ENCODE measurements around the gene ZNF277. TPM values are rescaled to one million over a fixed set of nuclear protein-coding genes. Genes with fewer than 3 reads are reported as not detected.

Gene ZNF277
- total and polyA plus RNA-seq, 4 donors = 11.9 to 47.6 (median 24.9) TPM

DNA sequence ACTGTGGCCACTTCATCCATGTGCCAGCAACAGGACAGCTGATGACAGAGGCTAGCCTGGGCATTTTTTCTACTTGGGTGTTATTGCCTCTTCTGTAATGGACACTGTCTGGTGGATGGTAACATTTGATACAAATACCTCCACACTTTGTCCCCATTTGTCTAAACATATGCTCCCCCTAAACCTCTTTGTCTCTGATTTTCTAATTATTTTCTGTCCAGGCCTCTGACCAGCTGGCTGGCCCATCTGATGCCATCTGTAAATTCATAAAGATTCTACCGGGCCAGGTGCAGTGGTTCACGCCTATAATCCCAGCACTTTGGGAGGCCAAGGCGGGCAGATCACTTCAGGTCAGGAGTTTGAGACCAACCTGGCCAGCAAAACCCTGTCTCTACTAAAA, 159.1 kb downstream of the ZNF277 start:
- no peak for DNase-seq
- 93 to 100% methylated on average over 3 of the region's 3 CpGs for WGBS, 2 donors
- Histone ChIP-seq H3K9ac (ENCODE audit: insufficient read depth in 1 of 2, low read length in 2 of 2) (no peak overlapping the region), H3K36me3 (ENCODE audit: control insufficient read depth in 4 of 4, insufficient read depth in 4 of 4, low read length in 4 of 4) (no peaks in the 10 kb centered on the region), H3K4me1 (ENCODE audit: control insufficient read depth in 5 of 5, insufficient read depth in 5 of 5, low read length in 5 of 5) (peaks cover 0 to 32% (median 16%) of the 10 kb centered on the region in 5 donors), H3K27me3 (ENCODE audit: control insufficient read depth in 3 of 3, insufficient read depth in 3 of 3, low read length in 2 of 3) (no peaks in the 10 kb centered on the region), H3K4me3 (no peak overlapping the region), H3K9me3 (ENCODE audit: control insufficient read depth in 4 of 4, insufficient read depth in 3 of 4, low read length in 3 of 4) (no peaks in the 10 kb centered on the region), H3K27ac (ENCODE audit: low read depth in 1 of 2, low read length in 1 of 2) (no peak overlapping the region)
- TF ChIP-seq, protein P1, sequence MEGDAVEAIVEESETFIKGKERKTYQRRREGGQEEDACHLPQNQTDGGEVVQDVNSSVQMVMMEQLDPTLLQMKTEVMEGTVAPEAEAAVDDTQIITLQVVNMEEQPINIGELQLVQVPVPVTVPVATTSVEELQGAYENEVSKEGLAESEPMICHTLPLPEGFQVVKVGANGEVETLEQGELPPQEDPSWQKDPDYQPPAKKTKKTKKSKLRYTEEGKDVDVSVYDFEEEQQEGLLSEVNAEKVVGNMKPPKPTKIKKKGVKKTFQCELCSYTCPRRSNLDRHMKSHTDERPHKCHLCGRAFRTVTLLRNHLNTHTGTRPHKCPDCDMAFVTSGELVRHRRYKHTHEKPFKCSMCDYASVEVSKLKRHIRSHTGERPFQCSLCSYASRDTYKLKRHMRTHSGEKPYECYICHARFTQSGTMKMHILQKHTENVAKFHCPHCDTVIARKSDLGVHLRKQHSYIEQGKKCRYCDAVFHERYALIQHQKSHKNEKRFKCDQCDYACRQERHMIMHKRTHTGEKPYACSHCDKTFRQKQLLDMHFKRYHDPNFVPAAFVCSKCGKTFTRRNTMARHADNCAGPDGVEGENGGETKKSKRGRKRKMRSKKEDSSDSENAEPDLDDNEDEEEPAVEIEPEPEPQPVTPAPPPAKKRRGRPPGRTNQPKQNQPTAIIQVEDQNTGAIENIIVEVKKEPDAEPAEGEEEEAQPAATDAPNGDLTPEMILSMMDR (IDR thresholded peaks at IDR 0.05; ENCODE audit: control extremely low read depth, extremely low read depth) = no peak
- ATAC-seq (ENCODE audit: insufficient read depth, low FRiP score) = no peak

DNA sequence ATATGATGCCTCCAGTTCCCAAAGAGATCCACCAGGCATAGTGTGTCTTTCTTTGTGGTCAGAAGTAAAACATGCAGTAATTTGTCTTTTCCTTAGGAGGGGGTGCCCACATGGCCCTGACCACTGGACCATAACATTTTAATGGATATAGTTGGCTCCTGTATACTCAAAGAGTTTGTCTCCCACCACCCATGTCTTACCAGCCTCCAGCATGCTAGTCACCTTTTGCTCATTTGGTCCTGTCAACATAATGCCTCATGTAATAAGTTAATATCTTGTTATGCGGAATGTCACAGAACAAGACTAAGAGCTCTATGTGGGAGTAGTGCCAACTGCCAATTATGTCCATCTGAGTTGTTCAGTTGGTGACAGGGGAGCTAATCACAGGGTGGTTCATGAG, 160.4 kb downstream of the ZNF277 start:
- 86 to 95% methylated on average over 1 of the region's 1 CpG for WGBS, 2 donors
- no peak for ATAC-seq (ENCODE audit: insufficient read depth, low FRiP score)
- no peak for DNase-seq
- TF ChIP-seq, protein P1 (IDR thresholded peaks at IDR 0.05; ENCODE audit: control extremely low read depth, extremely low read depth) = no peak
- no peaks in the 10 kb centered on the region for H3K9me3 ChIP-seq (ENCODE audit: control insufficient read depth in 4 of 4, insufficient read depth in 3 of 4, low read length in 3 of 4)
- H3K9ac ChIP-seq (ENCODE audit: insufficient read depth in 1 of 2, low read length in 2 of 2) = no peak overlapping the region
- peaks cover 0 to 43% (median 7%) of the 10 kb centered on the region in 5 donors for H3K4me1 ChIP-seq (ENCODE audit: control insufficient read depth in 5 of 5, insufficient read depth in 5 of 5, low read length in 5 of 5)
- no peaks in the 10 kb centered on the region for H3K36me3 ChIP-seq (ENCODE audit: control insufficient read depth in 4 of 4, insufficient read depth in 4 of 4, low read length in 4 of 4)
- H3K27me3 ChIP-seq (ENCODE audit: control insufficient read depth in 3 of 3, insufficient read depth in 3 of 3, low read length in 2 of 3) = no peaks in the 10 kb centered on the region
- H3K27ac ChIP-seq (ENCODE audit: low read depth in 1 of 2, low read length in 1 of 2) = no peak overlapping the region
- H3K4me3 ChIP-seq = no peak overlapping the region

DNA sequence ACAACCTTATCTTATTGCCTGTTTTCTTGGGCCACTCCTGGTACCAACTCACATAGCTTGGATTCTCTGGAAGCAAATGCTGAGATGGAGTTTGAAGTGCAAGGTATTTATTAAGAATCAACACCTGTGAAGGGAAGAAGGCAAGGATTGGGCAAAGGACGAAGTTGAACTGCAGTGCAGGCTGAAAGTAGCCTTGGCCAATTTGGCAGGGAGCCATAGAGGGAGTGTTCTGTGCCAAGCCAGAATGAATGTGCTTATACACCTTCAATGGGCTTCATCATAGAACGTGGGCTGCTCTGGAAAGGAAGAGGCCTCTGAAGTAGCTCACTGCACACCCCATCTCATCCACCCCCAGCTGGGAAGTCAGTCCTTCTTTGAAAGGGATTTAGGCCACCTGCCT, 163.9 kb downstream of the ZNF277 start:
- TF ChIP-seq, protein P1 (IDR thresholded peaks at IDR 0.05; ENCODE audit: control extremely low read depth, extremely low read depth) = no peak
- Histone ChIP-seq H3K27ac (ENCODE audit: low read depth in 1 of 2, low read length in 1 of 2) (no peak overlapping the region), H3K36me3 (ENCODE audit: control insufficient read depth in 4 of 4, insufficient read depth in 4 of 4, low read length in 4 of 4) (no peaks in the 10 kb centered on the region), H3K9ac (ENCODE audit: insufficient read depth in 1 of 2, low read length in 2 of 2) (no peak overlapping the region), H3K9me3 (ENCODE audit: control insufficient read depth in 4 of 4, insufficient read depth in 3 of 4, low read length in 3 of 4) (no peaks in the 10 kb centered on the region), H3K4me3 (no peak overlapping the region), H3K4me1 (ENCODE audit: control insufficient read depth in 5 of 5, insufficient read depth in 5 of 5, low read length in 5 of 5) (peaks cover 0 to 19% (median 0%) of the 10 kb centered on the region in 5 donors), H3K27me3 (ENCODE audit: control insufficient read depth in 3 of 3, insufficient read depth in 3 of 3, low read length in 2 of 3) (no peaks in the 10 kb centered on the region)
- DNase-seq = no peak
- 30 to 46% methylated on average over 2 of the region's 2 CpGs for WGBS, 2 donors
- ATAC-seq (ENCODE audit: insufficient read depth, low FRiP score) = no peak

DNA sequence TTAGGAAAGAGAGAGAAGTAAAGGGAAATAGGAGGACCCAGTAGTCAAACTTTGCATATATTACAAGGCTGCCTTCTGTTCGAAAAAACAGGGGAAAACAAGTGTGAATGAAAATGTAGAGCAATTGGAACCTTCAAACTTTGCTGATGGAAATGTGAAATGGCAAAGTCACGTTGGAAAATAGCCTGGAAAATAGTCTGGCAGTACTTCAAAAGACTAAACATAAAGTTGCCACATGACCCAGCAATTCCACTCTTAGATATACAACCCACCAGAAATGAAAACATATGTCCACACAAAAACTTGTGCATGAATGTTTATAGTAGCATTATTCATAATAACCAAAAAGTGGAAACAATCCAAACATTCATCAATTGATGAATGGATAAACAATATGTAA, 165.2 kb downstream of the ZNF277 start:
- Histone ChIP-seq H3K36me3 (ENCODE audit: control insufficient read depth in 4 of 4, insufficient read depth in 4 of 4, low read length in 4 of 4) (no peaks in the 10 kb centered on the region), H3K27me3 (ENCODE audit: control insufficient read depth in 3 of 3, insufficient read depth in 3 of 3, low read length in 2 of 3) (no peaks in the 10 kb centered on the region), H3K9ac (ENCODE audit: insufficient read depth in 1 of 2, low read length in 2 of 2) (no peak overlapping the region), H3K27ac (ENCODE audit: low read depth in 1 of 2, low read length in 1 of 2) (no peak overlapping the region), H3K9me3 (ENCODE audit: control insufficient read depth in 4 of 4, insufficient read depth in 3 of 4, low read length in 3 of 4) (no peaks in the 10 kb centered on the region), H3K4me1 (ENCODE audit: control insufficient read depth in 5 of 5, insufficient read depth in 5 of 5, low read length in 5 of 5) (peaks cover 0 to 12% (median 0%) of the 10 kb centered on the region in 5 donors), H3K4me3 (no peak overlapping the region)
- DNase-seq = peak; percentile 25 to 92 (median 91)
- TF ChIP-seq, protein P1 (IDR thresholded peaks at IDR 0.05; ENCODE audit: control extremely low read depth, extremely low read depth) = no peak
- no peak for ATAC-seq (ENCODE audit: insufficient read depth, low FRiP score)
- 51 to 68% methylated on average over 2 of the region's 2 CpGs for WGBS, 2 donors

Measured in lung (tissue), 12 donors.